IPS DF 6.9 (cell line): ENCODE results near the gene TSPAN5.

ENCODE experiments used
- DNase-seq: peaks from one replicate; pipeline ENCODE4 v3.0.0-alpha.2; 2013; ENCODE audit warnings: low read depth, low spot score
- H3K27ac ChIP-seq: one replicate; pipeline ENCODE4 v1.5.1; 2013; ENCODE audit warnings: low read length, control low read depth
- H3K27me3 ChIP-seq: 2 replicates; pipeline ENCODE4 v1.6.1; 2013; ENCODE audit warnings: mild to moderate bottlenecking, low read length; ENCODE audit not compliant: control insufficient read depth, insufficient read depth
- H3K36me3 ChIP-seq: 2 replicates; pipeline ENCODE4 v1.6.1; 2013; ENCODE audit warnings: low read length; ENCODE audit not compliant: control insufficient read depth, insufficient read depth
- H3K4me1 ChIP-seq: 2 replicates; pipeline ENCODE4 v1.6.1; 2013; ENCODE audit warnings: low read length; ENCODE audit not compliant: control insufficient read depth, insufficient read depth
- H3K4me3 ChIP-seq: 2 replicates; pipeline ENCODE4 v1.5.1; 2013; ENCODE audit warnings: mild to moderate bottlenecking, low read length
- H3K9me3 ChIP-seq: 2 replicates; pipeline ENCODE4 v1.6.1; 2013; ENCODE audit warnings: low read length, inconsistent platforms; ENCODE audit not compliant: control insufficient read depth, insufficient read depth
- WGBS: extraction: QIAGEN DNeasy Blood & Tissue Kit; methylation state at CpG from one replicate; pipeline ENCODE4 v1.1.7; 2013; ENCODE audit warnings: mixed read lengths, missing lambda C conversion rate; ENCODE audit not compliant: insufficient read length, insufficient coverage; 5-methylcytosine and 5-hydroxymethylcytosine counted together

TSPAN5 gene

DNA sequence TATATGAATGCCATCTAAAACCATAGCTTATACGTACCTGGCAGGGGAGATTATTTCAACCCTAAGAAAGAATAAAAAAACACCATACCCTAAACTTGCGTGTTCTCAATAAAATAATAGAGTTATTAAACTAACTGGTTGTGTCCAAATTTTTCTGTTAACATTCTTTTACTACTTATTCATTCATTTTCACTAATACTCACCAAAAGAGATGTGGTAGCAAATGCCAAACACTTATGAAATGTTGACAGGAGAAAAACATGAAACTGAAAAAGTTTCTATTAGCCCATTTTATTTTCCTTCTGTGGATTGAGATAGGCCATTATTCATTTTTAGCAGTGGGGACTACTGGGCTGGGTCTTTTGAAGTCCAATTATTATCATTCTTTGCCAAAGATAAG lies 102.0 kb downstream of the TSPAN5 start:
- no CpG with 5 or more reads among the region's 2 CpGs for WGBS
- Histone ChIP-seq H3K27me3 (no peaks in the 10 kb centered on the region), H3K27ac (no peak overlapping the region), H3K4me3 (no peak overlapping the region), H3K36me3 (no peaks in the 10 kb centered on the region), H3K9me3 (no peaks in the 10 kb centered on the region), H3K4me1 (peaks cover 9% of the 10 kb centered on the region; the same call in 1 of the 2 replicates)
- no peak for DNase-seq

DNA sequence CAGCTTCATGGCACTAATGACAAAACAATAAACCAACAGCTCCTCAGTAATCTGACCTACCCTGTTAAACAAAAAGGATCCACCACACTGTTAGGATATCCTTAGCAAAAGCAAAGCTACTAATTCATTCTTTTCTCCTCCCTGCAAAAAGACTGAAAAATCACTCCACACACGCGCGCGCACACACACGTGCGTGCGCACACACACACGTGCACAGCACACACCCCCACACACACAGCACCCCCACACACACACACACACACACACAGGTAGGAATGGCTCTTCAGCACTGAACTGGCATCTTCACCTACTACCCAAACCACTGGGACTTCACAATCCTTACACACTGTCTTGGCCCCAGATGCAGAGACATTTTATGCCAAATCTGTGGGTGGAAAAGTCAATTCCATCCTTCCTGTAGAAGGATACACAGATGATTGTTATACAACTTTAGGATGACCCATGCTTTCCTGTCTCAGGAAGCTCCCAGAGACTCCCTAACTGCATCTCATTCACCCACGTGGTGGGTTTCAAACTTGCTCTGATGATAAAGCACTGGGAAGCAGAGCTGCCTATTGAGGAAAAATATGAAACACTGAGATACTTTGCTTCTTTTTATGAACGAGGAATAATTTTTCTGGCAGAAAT lies 102.5 kb downstream of the TSPAN5 start:
- Histone ChIP-seq H3K36me3 (no peaks in the 10 kb centered on the region), H3K9me3 (no peaks in the 10 kb centered on the region), H3K4me1 (peaks cover 9% of the 10 kb centered on the region; the same call in 1 of the 2 replicates), H3K27ac (no peak overlapping the region), H3K4me3 (no peak overlapping the region), H3K27me3 (no peaks in the 10 kb centered on the region)
- no CpG with 5 or more reads among the region's 10 CpGs for WGBS
- no peak for DNase-seq

DNA sequence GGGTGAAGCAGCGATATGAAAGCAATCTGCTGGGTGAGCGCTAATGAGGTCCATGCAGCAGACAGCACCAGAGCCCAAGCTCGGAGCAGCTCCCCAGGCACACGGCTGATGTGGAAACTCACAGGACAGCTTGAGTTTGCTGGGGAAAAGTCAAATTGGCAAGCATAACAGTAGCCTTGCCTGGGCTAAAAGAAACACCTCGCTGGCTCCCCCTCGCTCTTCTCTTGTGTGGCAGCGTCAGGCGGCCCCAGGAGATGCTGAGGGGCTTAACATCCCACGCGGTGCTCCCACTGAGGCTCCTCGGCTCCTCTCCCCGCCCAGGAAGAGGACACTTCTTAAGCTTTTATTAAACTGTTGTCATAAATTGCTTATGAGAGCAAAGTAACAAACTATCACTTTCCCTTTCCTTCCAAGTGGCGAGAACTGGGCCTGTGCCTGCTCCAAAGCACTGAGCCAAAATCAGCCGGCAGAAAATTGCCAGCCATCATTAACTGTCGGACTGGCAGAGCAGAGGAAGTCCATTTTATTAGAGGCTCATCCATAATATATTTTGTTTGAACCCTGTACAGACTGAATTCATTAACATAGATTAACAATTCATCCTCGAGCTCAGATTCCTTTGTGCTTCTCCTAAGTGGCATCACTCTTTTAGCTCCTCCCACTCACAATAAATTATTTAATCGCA lies 111.4 kb downstream of the TSPAN5 start:
- Histone ChIP-seq H3K36me3 (no peaks in the 10 kb centered on the region), H3K27me3 (no peaks in the 10 kb centered on the region), H3K27ac (no peak overlapping the region), H3K4me3 (no peak overlapping the region), H3K4me1 (no peaks in the 10 kb centered on the region; the same call in 1 of the 2 replicates), H3K9me3 (no peaks in the 10 kb centered on the region)
- no CpG with 5 or more reads among the region's 17 CpGs for WGBS
- DNase-seq = no peak

DNA sequence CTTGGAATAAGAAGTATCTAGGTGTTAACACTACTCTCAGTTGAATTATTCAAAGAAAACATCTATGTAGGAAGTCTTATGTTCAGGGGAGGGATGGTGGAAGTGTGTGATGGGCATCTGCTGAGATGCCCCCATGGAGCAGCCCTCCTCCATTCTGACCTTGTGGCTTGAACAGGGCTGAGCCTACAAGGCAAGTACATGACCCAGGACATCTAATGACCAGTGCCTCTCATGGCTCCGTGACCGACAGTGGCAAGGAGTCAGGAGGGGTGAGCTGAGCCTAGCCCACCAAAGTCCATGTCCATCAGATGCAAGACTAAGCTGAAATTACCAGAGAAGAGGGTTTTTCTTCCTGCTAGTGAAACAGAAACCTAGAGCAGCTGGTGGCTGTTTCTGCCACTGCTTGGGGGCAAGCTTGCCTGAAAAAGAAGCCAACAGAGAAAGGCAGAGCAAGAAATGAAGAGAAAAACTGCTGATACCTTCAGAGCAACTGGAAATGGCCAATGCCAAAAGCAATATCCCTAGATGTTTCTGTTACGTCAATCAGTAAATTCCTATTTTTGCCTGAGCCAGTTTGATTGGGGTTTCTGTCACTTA lies 113.5 kb downstream of the TSPAN5 start:
- H3K27me3 ChIP-seq = no peaks in the 10 kb centered on the region
- H3K4me1 ChIP-seq = no peaks in the 10 kb centered on the region; the same call in 1 of the 2 replicates
- no peak overlapping the region for H3K4me3 ChIP-seq
- no CpG with 5 or more reads among the region's 3 CpGs for WGBS
- no peak for DNase-seq
- H3K27ac ChIP-seq = no peak overlapping the region
- H3K36me3 ChIP-seq = no peaks in the 10 kb centered on the region
- no peaks in the 10 kb centered on the region for H3K9me3 ChIP-seq

DNA sequence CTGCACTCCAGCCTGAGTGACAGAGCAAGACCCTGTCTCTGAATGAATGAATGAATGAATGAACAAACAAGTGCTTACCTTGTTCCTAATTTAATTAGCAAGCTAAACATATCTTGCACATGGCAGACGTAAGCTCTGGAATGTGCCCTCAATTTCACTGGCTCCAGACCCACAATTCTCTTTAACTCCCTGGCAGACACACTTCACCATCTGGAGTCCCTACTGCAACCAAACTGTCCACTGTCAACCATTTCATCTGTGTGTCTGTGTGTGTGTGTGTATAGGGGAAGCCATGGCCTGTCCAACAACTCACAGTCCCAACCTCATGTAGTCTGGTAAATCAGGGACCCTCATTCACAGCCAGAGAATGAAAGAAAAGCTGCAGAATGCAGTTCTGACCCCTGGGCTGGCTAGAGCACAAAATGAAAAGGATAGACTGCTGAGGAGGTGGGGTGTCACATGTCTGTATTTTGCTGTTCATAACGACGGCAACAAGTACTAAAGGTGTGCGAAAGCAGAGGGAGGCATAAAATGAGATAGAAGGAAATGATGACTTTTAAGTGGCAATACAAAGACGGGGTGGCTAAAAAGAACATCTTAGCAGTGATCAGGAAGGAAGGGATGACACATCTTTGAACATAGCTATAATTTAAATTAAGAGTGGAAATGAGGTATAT lies 114.1 kb downstream of the TSPAN5 start:
- no peak for DNase-seq
- Histone ChIP-seq H3K9me3 (no peaks in the 10 kb centered on the region), H3K27me3 (no peaks in the 10 kb centered on the region), H3K4me1 (no peaks in the 10 kb centered on the region; the same call in 1 of the 2 replicates), H3K36me3 (no peaks in the 10 kb centered on the region), H3K4me3 (no peak overlapping the region), H3K27ac (no peak overlapping the region)
- no CpG with 5 or more reads among the region's 5 CpGs for WGBS

DNA sequence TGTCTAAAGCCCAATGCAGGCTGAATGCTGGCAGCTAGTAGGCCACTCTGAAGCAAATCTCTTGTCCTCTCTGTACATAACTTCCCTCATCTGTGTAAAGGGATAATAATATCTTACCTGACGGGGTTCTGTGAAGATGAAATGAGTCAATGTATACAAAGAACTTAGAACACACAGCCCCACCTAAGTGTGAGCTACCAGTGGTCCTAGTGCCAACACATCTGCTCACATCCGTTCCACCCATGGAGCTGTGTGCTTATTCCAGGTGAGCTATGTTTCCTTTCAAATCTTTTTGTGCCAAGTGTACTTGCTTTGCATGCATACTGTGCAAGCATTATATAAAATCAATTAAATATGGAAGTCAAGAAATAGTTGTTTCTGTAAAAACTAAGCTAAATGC lies 116.4 kb downstream of the TSPAN5 start:
- Histone ChIP-seq H3K27ac (no peak overlapping the region), H3K27me3 (no peaks in the 10 kb centered on the region), H3K36me3 (no peaks in the 10 kb centered on the region), H3K4me3 (no peak overlapping the region), H3K9me3 (no peaks in the 10 kb centered on the region), H3K4me1 (no peaks in the 10 kb centered on the region; the same call in 1 of the 2 replicates)
- WGBS = no CpG with 5 or more reads among the region's 2 CpGs
- DNase-seq = no peak

DNA sequence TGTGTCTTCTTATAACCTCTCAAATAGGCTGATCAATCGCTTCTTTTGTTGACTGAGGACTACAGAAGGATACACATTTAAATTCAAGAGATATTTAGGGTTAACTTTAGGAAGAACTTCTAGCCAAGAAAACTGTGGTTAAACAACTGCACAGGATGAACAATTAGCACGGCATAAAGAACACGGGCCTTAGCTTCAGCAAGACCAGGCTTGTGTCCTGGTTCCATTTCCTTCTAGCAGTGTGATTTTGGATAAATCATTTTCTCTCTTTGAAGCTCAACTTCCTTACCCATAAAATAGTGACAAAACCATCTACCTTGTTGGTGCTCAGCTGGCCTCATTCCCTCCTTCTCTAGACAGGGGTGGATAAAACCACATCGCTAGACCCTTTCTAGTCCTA lies 117.6 kb downstream of the TSPAN5 start:
- no peak overlapping the region for H3K4me3 ChIP-seq
- WGBS = no CpG with 5 or more reads among the region's 4 CpGs
- no peak overlapping the region for H3K27ac ChIP-seq
- DNase-seq = no peak
- no peaks in the 10 kb centered on the region for H3K9me3 ChIP-seq
- H3K27me3 ChIP-seq = no peaks in the 10 kb centered on the region
- H3K4me1 ChIP-seq = peaks cover 2% of the 10 kb centered on the region; the same call in 1 of the 2 replicates
- H3K36me3 ChIP-seq = no peaks in the 10 kb centered on the region

DNA sequence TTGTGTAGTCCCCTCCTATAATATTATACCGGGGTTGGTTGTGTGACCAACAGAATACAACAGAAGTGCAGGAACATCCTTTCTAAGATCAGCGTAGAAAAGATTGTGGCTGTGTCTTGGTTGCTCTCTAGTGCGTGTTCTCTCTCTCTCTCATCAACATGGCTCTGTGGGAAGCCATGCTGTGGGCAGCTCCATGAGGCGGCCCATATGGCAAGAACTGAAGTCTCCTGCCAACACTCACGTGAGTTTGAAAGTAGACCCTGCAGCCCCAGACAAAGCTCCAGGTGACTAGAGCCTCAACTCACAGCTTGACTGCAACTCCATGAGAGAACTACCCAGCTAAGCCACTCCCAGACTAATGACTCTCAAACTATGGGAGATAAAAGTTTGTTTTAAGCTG lies 118.7 kb downstream of the TSPAN5 start:
- DNase-seq = no peak
- H3K27ac ChIP-seq = no peak overlapping the region
- no peak overlapping the region for H3K4me3 ChIP-seq
- H3K27me3 ChIP-seq = no peaks in the 10 kb centered on the region
- H3K36me3 ChIP-seq = no peaks in the 10 kb centered on the region
- H3K9me3 ChIP-seq = no peaks in the 10 kb centered on the region
- no CpG with 5 or more reads among the region's 5 CpGs for WGBS
- peaks cover 2% of the 10 kb centered on the region; the same call in 1 of the 2 replicates for H3K4me1 ChIP-seq

DNA sequence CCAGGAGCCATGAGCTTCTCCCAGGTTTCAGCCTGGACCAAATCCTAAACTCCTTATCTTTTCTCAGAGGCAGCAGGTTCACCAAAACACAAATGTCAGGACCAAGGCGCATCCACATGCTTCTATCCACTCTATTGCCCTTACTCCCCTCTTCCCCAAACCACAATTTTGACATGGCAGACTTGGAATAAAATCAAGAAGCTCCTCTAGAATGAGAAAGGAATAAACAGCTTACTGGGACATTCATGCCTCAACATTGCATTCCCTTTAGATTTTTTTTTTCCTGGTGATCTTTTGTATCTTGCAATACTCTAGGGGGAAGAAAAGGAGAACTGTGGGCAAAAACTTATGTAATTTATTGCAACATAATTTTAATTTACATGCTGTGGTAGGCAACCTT lies 119.1 kb downstream of the TSPAN5 start:
- Histone ChIP-seq H3K4me3 (no peak overlapping the region), H3K9me3 (no peaks in the 10 kb centered on the region), H3K27me3 (no peaks in the 10 kb centered on the region), H3K36me3 (no peaks in the 10 kb centered on the region), H3K4me1 (peaks cover 2% of the 10 kb centered on the region; the same call in 1 of the 2 replicates), H3K27ac (no peak overlapping the region)
- DNase-seq = no peak
- WGBS = no CpG with 5 or more reads among the region's 1 CpG

DNA sequence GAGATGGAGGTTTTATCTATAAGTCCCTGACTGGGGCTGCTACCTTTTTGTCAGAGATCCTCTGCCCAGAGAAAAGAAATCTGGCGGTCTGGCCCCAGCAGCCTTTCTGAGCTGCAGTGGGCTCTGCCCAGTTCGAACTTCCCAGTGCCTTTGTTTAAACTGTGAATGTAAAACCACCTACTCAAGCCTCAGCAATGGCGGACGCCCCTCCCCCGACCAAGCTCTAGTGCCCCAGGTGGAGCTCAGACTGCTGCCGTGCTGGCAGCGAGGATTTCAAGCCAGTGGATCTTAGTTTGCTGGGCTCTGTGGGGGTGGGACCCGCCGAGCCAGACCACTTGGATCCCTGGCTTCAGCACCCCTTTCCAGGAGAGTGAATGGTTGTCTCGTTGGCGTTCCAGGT lies 121.8 kb downstream of the TSPAN5 start:
- Histone ChIP-seq H3K27me3 (no peaks in the 10 kb centered on the region), H3K4me3 (no peak overlapping the region), H3K27ac (no peak overlapping the region), H3K36me3 (no peaks in the 10 kb centered on the region), H3K4me1 (peaks cover 2% of the 10 kb centered on the region; the same call in 1 of the 2 replicates), H3K9me3 (no peaks in the 10 kb centered on the region)
- DNase-seq = no peak
- no CpG with 5 or more reads among the region's 11 CpGs for WGBS
